GM18873 (cell line): Measurements from ENCODE around the gene RGS5.
"Not testable (repeated sequence)": the region's sequence is repeated elsewhere in the genome, so short reads cannot be mapped to it uniquely, and the experiment has no call there.

ENCODE experiments used
- ATAC-seq: cut with Tn5 transposase; IDR thresholded peaks from one replicate; pipeline ENCODE4 v1.9.1; 2021; ENCODE audit warnings: mild to moderate bottlenecking, moderate library complexity, moderate number of reproducible peaks; ENCODE audit not compliant: unreplicated experiment, low FRiP score

RGS5 gene

GRCh38 chr1:163202833-163203451, at the start of gene RGS5:
RGS5 (minus strand) TSS chr1:163202916; CDS start chr1:163202835, 81 bp downstream.
- ATAC-seq, result no peak

DNA sequence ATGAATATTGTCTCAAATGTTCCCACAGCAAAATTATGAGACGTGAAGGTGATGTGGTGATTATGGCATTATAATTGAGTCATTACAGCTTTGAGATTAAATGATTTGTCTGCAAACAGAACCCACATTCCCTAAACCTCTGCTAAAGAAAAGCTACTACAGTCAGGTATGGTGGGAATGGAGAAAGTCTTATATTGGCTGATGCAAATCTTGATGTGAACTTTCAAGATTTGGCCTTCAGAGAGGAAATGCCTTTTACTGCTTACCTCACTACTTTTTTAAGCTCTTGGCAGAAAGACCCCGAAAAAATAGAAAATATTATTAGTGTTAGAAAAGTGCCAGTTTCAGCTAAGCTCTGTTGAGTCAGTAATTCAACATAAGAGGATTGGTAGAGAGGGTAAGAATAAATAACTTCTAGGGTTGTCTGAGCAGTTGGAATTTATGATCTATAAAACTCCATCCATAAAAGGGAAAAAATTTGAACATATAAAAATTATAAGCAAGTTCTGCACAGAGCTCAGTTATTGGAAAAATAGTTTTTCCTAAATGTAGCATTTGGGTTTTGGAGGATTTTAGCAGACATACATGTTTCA, 47.8 kb upstream of the RGS5 start:
- ATAC-seq, result no peak

- no peak for ATAC-seq
Observed at GRCh38 chr1:163248064-163248463, 45.3 kb upstream of the RGS5 start.

DNA sequence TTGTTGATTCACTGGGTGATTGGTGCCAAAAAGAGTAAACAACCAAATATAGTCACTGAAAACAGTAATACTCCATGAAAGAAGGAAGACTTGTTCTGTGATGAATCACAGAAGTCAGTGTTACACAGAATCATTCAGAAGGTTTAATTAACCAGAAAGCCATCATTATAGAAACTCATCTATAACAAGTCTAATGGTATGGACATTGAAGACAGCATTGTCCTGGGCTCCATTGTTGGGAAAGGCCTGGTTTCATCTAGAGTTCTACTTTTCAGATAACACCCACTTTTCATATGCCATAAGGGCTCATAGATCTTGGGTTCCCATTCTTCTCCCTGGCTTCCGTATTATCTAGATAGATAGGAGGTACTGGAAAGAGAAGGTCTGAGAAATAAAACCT, 41.9 kb upstream of the RGS5 start:
- not testable (repeated sequence) for ATAC-seq

DNA sequence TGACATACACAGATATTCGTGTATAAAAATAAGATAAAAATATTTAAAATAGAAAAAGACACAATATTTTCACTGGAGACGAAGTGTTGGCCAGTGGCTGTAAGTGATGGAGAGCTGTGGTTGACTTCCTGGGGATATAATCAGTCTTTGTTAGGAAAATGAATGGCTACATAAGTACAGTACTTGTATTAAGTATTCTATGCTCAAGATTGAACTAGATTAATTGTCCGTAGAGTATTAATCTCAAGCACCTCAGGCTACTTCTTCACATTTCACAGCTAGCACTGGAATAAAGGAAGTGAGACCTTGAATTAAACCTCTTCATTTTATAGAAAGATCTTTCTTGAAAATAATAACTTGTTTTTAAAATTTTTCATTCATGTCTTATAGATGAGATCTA, 39.0 kb upstream of the RGS5 start:
- ATAC-seq, result no peak

GRCh38 chr1:163240705-163241104, 38.0 kb upstream of the RGS5 start:
- no peak for ATAC-seq

DNA sequence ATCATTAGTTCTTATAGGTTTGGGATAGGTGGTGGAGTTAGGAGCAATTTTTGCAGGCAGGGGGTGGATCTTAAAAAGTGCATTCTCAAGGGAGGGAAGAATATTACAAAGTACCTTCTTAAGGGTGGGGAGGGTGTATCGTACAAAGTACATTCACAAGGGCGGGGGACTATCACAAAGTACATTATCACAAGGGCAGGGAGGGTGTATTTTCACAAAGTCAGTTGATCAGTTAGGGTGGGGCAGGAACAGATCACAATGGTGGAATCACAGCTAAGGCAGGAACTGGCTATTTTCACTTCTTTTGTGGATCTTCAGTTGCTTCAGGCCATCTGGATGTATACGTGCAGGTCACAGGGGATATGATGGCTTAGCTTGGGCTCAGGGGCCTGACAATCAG, 30.9 kb upstream of the RGS5 start:
- not testable (repeated sequence) for ATAC-seq

GRCh38 chr1:163231385-163231784, 28.7 kb upstream of the RGS5 start:
- no peak for ATAC-seq

GRCh38 chr1:163230827-163231226, 28.1 kb upstream of the RGS5 start:
- no peak for ATAC-seq

DNA sequence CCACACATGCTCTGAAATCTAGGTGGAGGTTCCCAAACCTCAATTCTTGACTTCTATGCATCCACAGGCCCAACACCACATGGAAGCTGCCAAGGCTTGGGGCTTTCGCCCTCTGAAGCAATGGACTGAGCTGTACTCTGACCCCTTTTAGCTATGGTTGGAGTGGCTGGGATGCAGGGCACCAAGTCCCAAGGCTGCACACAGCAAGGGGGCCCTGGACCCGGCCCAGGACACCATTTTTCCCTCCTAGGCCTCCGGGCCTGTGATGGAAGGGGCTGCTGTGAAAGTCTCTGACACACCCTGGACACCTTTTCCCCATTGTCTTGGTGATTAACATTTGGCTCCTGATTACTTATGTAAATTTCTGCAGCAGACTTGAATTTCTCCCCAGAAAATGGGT, 25.6 kb upstream of the RGS5 start:
- not testable (repeated sequence) for ATAC-seq

DNA sequence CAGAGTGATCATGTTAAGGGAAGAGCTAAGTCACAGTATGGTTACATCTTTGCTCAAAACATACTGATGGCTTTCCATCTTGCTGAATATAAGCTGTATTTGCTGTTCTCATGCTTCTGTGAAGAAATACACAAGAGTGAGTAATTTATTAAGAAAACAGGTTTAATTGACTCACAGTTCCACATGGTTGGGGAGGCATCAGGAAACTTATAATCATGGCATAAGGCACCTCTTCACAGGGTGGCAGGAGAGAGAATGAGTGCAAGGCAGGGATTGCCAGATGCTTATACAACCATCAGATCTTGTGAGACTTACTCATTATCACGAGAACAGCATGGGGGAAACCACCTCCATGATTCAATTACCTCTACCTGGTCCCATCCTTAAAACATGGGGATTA, 24.4 kb upstream of the RGS5 start:
- ATAC-seq, result no peak

- ATAC-seq, result no peak
Observed at GRCh38 chr1:163213626-163214025, 10.9 kb upstream of the RGS5 start.

DNA sequence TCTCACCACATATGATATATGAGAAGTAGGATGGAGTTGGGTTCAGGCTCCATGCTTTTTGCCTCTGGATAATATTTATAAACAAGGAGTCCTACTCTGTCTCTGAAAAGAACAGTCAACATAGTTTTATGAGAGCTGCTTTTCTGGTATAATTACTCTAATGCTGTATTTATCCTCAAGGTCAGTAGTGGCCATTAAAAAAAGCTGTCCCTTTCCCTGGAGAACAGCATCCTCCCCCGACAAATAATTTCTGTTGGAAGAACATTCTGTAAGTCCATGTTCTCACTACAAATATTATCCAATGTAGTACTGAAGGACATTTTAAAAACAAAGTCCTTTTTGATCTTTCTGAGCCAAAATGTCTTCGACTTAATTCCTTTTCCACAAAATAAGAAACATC, 9.0 kb upstream of the RGS5 start:
- ATAC-seq, result no peak

DNA sequence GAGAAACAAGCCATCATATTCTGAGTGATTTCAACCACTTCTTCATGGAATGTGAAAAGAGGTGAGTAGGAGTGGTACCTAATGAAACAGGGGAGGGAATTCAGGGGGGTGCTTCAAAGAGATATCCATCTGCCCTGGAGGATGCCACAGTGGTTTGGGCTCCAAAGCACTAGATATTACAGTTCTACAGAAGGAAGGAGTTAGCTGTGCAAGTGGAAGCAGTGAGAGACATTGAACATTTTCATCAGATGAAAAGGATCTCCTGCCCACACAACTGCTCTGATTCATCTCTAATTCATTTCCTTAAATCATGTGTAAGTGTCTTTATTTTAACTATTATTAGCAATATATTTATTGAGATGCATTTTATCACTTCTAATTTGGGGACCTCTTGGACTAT, 2.8 kb upstream of the RGS5 start:
- ATAC-seq, result no peak

GRCh38 chr1:163203561-163203960, 845 bp upstream of the RGS5 start:
- ATAC-seq, result no peak

GRCh38 chr1:163201906-163202305, 810 bp downstream of the RGS5 start:
- no peak for ATAC-seq

GRCh38 chr1:163197022-163197421, 5.7 kb downstream of the RGS5 start:
- no peak for ATAC-seq

- ATAC-seq, result no peak
Observed at GRCh38 chr1:163196449-163196787, 6.3 kb downstream of the RGS5 start.

DNA sequence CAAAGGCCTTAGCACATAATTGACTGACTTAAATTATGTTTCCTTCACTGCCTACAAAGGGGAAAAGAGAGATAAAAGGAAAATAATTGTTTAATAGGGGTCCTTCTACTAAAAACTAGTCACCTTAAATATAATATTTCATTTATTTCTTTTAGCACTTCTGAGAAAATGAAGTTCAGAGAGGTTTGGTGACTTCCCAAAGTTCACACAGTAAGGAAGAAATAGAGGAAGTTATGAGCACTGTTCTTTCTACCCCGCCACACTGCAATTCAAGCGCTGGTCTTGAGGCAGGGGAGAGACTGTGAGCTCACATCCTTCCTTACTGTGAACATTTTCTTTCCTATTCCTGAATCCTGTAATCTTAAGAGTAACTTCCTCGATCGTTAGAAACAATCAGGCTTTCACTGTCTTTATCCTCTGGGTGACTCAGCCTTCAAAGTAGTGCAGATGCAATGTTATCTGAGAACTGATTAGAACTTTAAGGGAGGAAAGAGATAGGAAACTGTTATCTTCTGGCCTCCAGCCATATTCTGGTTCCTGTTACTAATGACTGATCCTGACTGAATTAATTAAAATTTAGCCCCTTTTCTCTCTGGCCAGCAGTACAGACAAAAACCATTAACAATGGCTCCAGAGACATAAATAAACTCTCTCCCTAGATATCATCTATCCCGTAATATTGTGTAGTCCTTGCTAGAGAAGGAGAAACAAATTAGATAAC, 6.8 kb downstream of the RGS5 start:
- no peak for ATAC-seq

- no peak for ATAC-seq
Observed at GRCh38 chr1:163191301-163191700, 11.4 kb downstream of the RGS5 start.

DNA sequence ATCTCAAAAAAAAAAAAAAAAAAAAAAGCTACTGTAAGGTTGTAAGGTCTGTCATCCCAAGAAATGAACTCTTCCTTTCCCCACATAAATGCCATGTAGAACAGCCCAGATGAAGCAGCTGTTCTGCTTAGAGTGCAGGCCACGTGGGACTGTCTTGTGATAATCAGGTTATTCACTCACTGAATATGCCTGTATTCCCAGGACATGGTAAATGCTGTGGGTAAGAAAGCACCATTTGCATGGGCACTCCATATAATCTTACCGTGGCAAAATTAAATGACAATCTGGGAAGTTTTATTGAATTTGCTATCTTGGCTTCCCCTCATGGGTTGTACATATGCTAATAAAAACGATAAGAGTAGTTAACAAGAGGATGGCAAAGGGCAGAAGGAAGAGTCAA, 13.8 kb downstream of the RGS5 start:
- ATAC-seq, result no peak

DNA sequence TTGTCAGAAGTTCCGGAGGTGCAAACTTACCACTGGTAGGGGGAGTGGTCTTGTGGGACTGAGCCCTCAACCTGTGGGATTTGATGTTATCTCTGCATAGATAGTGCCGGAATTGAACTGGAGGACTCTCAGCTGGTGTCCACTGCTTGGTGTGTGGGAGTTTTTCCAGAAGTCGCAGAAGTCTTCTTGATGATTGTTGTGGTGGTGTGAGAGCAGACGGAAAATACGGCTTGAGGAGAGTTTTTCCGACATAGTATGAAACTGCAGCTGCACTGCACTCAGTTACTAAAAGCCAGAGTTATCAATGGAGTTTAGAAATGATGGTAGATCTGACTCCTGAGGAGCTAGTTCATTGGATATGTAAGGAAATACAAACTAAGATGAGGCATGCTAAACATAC, 14.9 kb downstream of the RGS5 start:
- ATAC-seq, result no peak
